Measurements from ENCODE around the gene ZNF764. TPM values are rescaled to one million over a fixed set of nuclear protein-coding genes. Genes with fewer than 3 reads are reported as not detected.
"Not testable (repeated sequence)": the region's sequence is repeated elsewhere in the genome, so short reads cannot be mapped to it uniquely, and the experiment has no call there.

Gene ZNF764
- 11.7 TPM for polyA plus RNA-seq (2012; ENCODE audit: insufficient read depth, insufficient read length)

GRCh38 chr16:30557957-30558788, at the start of gene ZNF764:
ZNF764 (minus strand) TSS chr16:30558374; CDS start chr16:30558182, 192 bp downstream.
- DNase-seq (ENCODE audit: low read depth, low spot score), result peak; percentile 97
- peak within 1 kb of the TSS; percentile 76 for H3K4me3 ChIP-seq (ENCODE audit: low read length)

- no peak overlapping the region for H3K4me3 ChIP-seq (ENCODE audit: low read length)
- DNase-seq (ENCODE audit: low read depth, low spot score), result no peak
Measured at GRCh38 chr16:30606004-30606403, 47.8 kb upstream of the ZNF764 start.

- no peak overlapping the region for H3K4me3 ChIP-seq (ENCODE audit: low read length)
- no peak for DNase-seq (ENCODE audit: low read depth, low spot score)
Measured at GRCh38 chr16:30605158-30605557, 47.0 kb upstream of the ZNF764 start.

GRCh38 chr16:30604316-30604947, 46.3 kb upstream of the ZNF764 start:
- H3K4me3 ChIP-seq (ENCODE audit: low read length), result no peak overlapping the region
- no peak for DNase-seq (ENCODE audit: low read depth, low spot score)

GRCh38 chr16:30603945-30604315, 45.8 kb upstream of the ZNF764 start:
- no peak overlapping the region for H3K4me3 ChIP-seq (ENCODE audit: low read length)
- DNase-seq (ENCODE audit: low read depth, low spot score), result no peak

GRCh38 chr16:30602616-30603277, 44.6 kb upstream of the ZNF764 start:
- H3K4me3 ChIP-seq (ENCODE audit: low read length), result no peak overlapping the region
- DNase-seq (ENCODE audit: low read depth, low spot score), result no peak

GRCh38 chr16:30601966-30602365, 43.8 kb upstream of the ZNF764 start:
- no peak for DNase-seq (ENCODE audit: low read depth, low spot score)
- no peak overlapping the region for H3K4me3 ChIP-seq (ENCODE audit: low read length)

GRCh38 chr16:30600929-30601328, 42.8 kb upstream of the ZNF764 start:
- H3K4me3 ChIP-seq (ENCODE audit: low read length), result no peak overlapping the region
- no peak for DNase-seq (ENCODE audit: low read depth, low spot score)

- H3K4me3 ChIP-seq (ENCODE audit: low read length), result no peak overlapping the region
- DNase-seq (ENCODE audit: low read depth, low spot score), result no peak
Measured at GRCh38 chr16:30600215-30600614, 42.0 kb upstream of the ZNF764 start.

GRCh38 chr16:30592871-30593270, 34.7 kb upstream of the ZNF764 start:
- DNase-seq (ENCODE audit: low read depth, low spot score), result no peak
- no peak overlapping the region for H3K4me3 ChIP-seq (ENCODE audit: low read length)

GRCh38 chr16:30590869-30591268, 32.7 kb upstream of the ZNF764 start:
- DNase-seq (ENCODE audit: low read depth, low spot score); H3K4me3 ChIP-seq (ENCODE audit: low read length): not testable (repeated sequence)

- not testable (repeated sequence) for DNase-seq (ENCODE audit: low read depth, low spot score); H3K4me3 ChIP-seq (ENCODE audit: low read length)
Measured at GRCh38 chr16:30589582-30589981, 31.4 kb upstream of the ZNF764 start.

GRCh38 chr16:30588651-30589050, 30.5 kb upstream of the ZNF764 start:
- DNase-seq (ENCODE audit: low read depth, low spot score), result no peak
- no peak overlapping the region for H3K4me3 ChIP-seq (ENCODE audit: low read length)

GRCh38 chr16:30585400-30586191, 27.4 kb upstream of the ZNF764 start, which contains the start of gene ZNF785:
ZNF785 (minus strand) TSS chr16:30585697; CDS start chr16:30585611, 86 bp downstream.
- no peak within 1 kb of the TSS for H3K4me3 ChIP-seq (ENCODE audit: low read length)
- no peak for DNase-seq (ENCODE audit: low read depth, low spot score)

- DNase-seq (ENCODE audit: low read depth, low spot score), result no peak
Measured at GRCh38 chr16:30585022-30585399, 26.8 kb upstream of the ZNF764 start.

GRCh38 chr16:30582611-30583340, 24.6 kb upstream of the ZNF764 start:
- DNase-seq (ENCODE audit: low read depth, low spot score), result no peak
- H3K4me3 ChIP-seq (ENCODE audit: low read length), result no peak overlapping the region

More at GRCh38 chr16:30585022-30585399, 26.8 kb upstream of the ZNF764 start:
- no peak overlapping the region for H3K4me3 ChIP-seq (ENCODE audit: low read length)

GRCh38 chr16:30581457-30581856, 23.3 kb upstream of the ZNF764 start:
- no peak for DNase-seq (ENCODE audit: low read depth, low spot score)
- no peak overlapping the region for H3K4me3 ChIP-seq (ENCODE audit: low read length)

GRCh38 chr16:30574678-30575077, 16.5 kb upstream of the ZNF764 start:
- DNase-seq (ENCODE audit: low read depth, low spot score), result no peak
- no peak overlapping the region for H3K4me3 ChIP-seq (ENCODE audit: low read length)
